Brain pericyte (primary cell): ENCODE measurements around the gene UGDH.
A peak's percentile ranks its signal among the peaks of the same experiment; 100 is the strongest.
"Not testable (repeated sequence)": the region's sequence is repeated elsewhere in the genome, so short reads cannot be mapped to it uniquely, and the experiment has no call there.

Experiments
- DNase-seq: peaks from one replicate; pipeline ENCODE4 v3.0.0-alpha.2; 2012; ENCODE audit warnings: low read depth, low spot score

UGDH gene

GRCh38 chr4:39495446-39496213 is 31.6 kb downstream of the UGDH start:
- no peak for DNase-seq

DNA sequence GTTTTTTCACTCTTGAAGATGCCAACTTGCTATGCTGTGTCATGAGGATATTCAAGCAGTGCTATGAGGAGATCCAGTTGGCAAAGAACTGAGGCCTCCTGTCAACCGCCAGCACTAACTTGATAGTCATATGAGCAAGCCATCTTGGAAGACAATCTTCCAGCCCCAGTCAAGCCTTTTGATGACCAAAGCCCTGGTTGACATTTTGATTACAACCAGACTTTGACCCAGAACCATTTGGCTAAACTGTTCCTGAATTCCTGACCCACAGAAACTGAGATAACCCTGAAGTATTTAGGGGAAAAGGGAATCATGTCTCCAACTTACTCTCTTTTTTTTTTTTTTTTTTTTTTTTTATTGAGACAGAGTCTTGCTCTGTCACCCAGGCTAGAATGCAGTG is 32.9 kb downstream of the UGDH start:
- no peak for DNase-seq

DNA sequence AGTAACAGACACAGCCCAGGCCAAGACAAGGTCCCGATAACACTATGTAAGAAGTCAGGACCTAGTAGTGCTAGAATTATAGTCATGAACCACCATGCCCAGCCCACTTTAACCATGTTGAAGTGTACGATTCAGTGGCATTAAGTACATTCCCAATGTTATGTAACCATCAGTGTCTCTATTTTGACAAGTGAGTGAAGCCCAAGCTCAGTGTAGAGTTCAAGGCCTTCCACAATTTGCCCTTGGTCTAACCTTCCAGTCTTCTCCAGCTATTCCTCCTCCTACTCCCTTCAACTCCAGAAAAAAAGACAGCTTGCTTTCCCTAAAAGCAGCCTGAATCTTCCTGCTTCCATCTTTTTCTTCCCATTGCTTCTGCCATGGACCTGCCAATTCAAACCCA is 36.9 kb downstream of the UGDH start:
- no peak for DNase-seq

DNA sequence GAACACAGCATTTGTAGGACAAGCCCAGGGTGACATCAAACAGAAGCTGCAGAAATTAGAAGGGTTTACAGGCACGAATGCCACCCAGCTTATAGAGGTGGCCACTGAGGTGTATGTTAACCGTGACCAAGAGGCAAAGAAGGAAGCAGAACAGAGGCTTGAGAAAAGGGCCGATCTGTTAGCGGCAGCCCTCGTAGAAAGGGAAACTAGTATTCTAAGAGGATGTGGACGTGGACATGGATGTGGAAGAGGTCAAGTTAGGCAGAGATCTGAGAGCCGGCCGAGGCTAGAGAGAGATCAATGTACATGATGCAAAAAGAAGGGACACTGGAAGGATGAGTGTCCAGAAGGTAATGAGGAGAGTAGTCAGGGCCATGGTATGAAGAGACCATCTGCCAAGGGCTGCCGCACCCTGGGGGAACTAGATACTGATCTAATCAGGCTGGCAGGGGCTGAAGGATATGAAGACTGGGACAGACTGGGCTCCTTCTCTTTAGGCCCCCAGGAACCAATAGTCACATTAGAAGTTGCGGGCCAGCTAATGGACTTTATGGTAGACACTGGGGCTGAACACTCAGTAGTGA is 40.9 kb downstream of the UGDH start:
- DNase-seq = no peak

- no peak for DNase-seq
These were observed 42.5 kb downstream of the UGDH start for GRCh38 chr4:39484582-39485272.

DNA sequence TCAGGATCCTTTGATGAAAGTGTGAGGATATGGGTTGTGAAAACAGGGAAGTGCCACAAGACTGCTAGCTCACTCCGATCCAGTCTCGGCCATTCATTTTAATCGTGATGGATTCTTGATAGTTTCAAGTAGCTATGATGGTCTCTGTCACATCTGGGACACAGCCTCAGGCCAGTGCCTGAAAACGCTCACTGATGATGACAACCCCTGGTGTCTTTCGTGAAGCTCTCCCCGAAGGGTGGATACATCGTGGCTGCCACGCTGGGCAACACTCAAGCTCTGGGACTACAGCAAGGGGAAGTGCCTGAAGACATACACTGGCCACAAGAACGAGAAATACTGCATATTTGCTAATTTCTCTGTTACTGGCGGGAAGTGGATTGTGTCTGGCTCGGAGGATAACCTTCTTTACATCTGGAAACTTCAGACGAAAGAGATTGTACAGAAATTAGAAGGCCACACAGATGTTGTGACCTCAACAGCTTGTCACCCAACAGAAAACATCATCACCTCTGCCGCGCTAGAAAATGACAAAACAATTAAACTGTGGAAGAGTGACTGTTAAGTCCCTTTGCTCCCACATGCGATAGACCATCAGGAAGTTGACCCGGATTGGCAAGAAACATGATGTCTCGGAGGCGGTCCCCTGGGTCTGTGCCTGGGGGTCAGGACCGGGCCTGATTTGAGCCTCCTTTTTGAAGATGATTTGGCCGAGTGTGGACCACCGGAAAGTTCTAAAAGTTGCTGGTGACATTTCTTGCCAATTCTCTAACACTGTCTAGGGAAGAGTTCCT is 46.1 kb downstream of the UGDH start:
- no peak for DNase-seq

- DNase-seq = no peak
These were observed 47.0 kb downstream of the UGDH start for GRCh38 chr4:39480251-39480650.

- no peak for DNase-seq
These were observed 50.9 kb downstream of the UGDH start for GRCh38 chr4:39476187-39476895.

- DNase-seq = no peak
These were observed 54.8 kb downstream of the UGDH start for GRCh38 chr4:39472396-39472795.

DNA sequence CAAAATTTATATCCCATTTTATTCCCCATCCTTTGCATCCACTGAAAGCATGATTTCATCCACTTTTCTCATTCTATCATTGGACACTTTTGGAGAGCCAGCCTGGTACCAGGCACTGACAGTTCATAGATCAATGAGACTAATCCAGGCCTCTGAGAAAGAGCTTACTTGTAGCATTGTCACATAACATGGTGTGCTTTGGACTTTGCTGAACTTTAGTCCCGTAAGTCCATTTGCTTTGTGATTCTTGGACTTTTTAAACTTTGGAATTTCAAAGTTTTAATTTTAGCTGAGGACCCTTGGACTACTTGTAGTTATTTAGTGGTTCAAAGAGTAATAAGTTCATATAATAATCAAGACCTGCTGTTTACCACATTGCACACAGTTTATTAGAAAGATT is 56.8 kb downstream of the UGDH start:
- no peak for DNase-seq

- DNase-seq = peak; percentile 77
These were observed 57.7 kb downstream of the UGDH start for GRCh38 chr4:39469429-39470077.

DNA sequence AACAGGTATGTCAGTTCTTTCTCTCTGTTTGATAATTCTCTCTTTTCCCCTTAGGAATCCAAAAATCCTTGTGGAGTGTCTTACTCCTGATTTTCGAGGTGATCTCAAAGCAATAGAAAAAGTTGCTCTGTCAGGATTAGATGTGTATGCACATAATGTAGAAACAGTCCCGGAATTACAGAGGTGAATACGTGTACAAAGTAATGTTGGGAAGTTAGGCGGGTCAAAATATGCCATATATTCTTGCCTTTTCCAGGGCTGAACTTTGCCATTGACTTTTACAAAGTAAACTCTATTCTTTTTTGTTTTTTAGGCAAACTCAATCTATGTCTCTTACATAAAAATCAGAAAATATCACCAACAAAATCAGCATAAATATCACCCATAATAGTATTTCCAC is 59.8 kb downstream of the UGDH start:
- no peak for DNase-seq

- DNase-seq = no peak
These were observed 60.5 kb downstream of the UGDH start for GRCh38 chr4:39466747-39467146.

GRCh38 chr4:39464886-39465501 is 62.2 kb downstream of the UGDH start:
- no peak for DNase-seq

GRCh38 chr4:39458505-39459300 is 68.5 kb downstream of the UGDH start, which contains the start of the genes LIAS and RPL9:
LIAS (plus strand) TSS chr4:39459056; CDS start chr4:39459118, 62 bp downstream.
RPL9 (minus strand) TSS chr4:39458922; CDS start chr4:39458439, 483 bp downstream.
- peak; percentile 99 for DNase-seq

GRCh38 chr4:39458161-39458504 is 69.1 kb downstream of the UGDH start:
- not testable (repeated sequence) for DNase-seq

- no peak for DNase-seq
These were observed 70.1 kb downstream of the UGDH start for GRCh38 chr4:39456946-39457763.

GRCh38 chr4:39455486-39455885 is 71.8 kb downstream of the UGDH start:
- no peak for DNase-seq

GRCh38 chr4:39453738-39454137 is 73.5 kb downstream of the UGDH start:
- DNase-seq = no peak
